ENCODE measurements around the gene PYGM. TPM values are rescaled to one million over a fixed set of nuclear protein-coding genes. Genes with fewer than 3 reads are reported as not detected.
A peak's percentile ranks its signal among the peaks of the same experiment; 100 is the strongest.

PYGM gene
- total RNA-seq, 1 donor from 2014 or later = 2.0 TPM

DNA sequence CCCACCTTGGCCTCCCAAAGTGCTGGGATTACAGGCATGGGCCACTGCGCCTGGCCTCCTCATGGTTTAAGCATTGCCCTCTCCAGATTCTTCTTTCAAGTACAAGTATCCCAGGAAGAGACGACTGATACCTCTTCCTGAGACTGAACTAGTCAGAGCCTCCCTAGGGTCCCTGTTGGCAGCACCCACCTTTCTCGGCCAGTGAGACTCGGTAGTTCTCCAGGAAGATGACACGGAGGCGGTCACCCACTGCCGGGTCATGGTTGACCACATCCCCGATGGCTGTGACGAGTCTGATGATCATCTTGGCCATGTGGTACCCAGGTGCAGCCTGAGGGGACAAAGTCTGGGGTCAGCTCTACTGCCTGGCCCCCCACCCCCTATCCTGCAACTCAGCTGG is 8.6 kb downstream of the PYGM start:
- Histone ChIP-seq H3K9me3 (no peaks in the 10 kb centered on the region), H3K36me3 (no peaks in the 10 kb centered on the region), H3K4me3 (no peak overlapping the region), H3K4me1 (no peaks in the 10 kb centered on the region), H3K27me3 (no peaks in the 10 kb centered on the region), H3K27ac (no peak overlapping the region)
- DNase-seq (peak; percentile 34), ATAC-seq (no peak)
- TF ChIP-seq, protein P1, sequence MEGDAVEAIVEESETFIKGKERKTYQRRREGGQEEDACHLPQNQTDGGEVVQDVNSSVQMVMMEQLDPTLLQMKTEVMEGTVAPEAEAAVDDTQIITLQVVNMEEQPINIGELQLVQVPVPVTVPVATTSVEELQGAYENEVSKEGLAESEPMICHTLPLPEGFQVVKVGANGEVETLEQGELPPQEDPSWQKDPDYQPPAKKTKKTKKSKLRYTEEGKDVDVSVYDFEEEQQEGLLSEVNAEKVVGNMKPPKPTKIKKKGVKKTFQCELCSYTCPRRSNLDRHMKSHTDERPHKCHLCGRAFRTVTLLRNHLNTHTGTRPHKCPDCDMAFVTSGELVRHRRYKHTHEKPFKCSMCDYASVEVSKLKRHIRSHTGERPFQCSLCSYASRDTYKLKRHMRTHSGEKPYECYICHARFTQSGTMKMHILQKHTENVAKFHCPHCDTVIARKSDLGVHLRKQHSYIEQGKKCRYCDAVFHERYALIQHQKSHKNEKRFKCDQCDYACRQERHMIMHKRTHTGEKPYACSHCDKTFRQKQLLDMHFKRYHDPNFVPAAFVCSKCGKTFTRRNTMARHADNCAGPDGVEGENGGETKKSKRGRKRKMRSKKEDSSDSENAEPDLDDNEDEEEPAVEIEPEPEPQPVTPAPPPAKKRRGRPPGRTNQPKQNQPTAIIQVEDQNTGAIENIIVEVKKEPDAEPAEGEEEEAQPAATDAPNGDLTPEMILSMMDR (IDR thresholded peaks at IDR 0.05) = no peak
- intact Hi-C loops (cut with DNase I) = no loop called here

DNA sequence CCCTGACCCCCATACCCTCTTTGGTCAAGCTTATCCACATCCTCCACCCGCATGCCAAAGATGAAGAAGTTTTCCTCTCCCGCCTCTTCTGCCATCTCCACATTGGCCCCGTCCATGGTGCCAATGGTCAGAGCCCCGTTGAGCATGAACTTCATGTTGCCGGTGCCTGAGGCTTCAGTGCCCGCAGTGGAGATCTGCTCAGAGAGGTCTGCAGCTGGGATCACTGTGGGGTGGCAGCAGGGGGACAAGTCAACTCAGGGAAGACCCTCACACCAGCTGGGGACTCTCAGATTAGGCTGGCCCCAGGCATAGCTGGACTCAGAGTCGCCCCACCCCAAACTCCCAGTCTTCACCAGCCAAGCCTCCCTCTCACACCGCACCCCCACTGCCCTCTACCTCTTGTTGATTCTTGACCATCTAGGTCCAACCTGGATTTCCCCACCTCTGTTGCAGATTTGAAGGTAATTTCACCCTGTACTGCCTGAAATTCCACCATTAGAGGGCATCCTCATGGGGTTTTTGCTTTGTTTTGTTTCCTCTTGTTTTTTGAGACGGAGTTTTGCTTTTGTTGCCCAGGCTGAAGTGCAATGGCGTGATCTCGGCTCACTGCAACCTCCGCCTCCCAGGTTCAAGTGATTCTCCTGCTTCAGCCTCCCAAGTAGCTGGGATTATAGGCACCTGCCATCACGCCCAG is 9.3 kb downstream of the PYGM start:
- TF ChIP-seq, protein P1 (IDR thresholded peaks at IDR 0.05) = no peak
- intact Hi-C loops (cut with DNase I) = no loop called here

DNA sequence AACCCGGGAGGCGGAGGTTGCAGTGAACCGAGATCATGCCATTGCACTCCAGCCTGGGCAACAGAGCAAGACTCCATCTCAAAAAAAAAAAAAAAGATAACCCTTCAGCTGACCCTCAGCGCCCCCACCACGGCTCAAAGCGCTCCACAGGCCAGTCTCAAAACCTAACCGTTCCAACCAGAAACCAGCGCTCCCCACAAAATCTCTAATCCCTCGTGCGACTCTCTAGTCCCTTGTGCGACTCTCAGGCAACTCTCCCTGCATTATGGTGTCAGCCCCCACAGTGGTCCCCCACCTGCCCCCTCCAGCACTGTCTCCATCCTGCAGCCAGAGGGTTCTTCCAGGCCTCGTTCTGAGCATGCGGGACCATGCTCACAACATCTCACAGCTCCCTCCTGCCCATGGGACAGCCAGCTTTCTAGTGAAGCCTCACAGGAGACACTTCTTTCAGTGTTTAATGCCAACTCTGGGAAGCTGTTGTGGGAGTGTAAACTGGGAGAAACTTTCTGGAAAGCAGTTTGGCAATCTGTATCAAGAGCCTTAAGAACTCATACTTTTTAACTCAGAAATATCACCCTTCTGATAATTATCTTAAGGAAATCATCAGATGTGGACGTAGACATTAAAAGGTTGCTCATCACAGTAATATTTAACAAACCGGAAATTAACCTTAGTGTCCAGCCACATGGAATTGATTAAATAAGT is 11.7 kb downstream of the PYGM start:
- H3K4me1 ChIP-seq = peaks cover 20% of the 10 kb centered on the region
- DNase-seq (peak; percentile 51), ATAC-seq (no peak)
- H3K4me3 ChIP-seq = no peak overlapping the region
- H3K27me3 ChIP-seq = no peaks in the 10 kb centered on the region
- H3K27ac ChIP-seq = no peak overlapping the region
- TF ChIP-seq, protein P1 (IDR thresholded peaks at IDR 0.05) = no peak
- intact Hi-C loops (cut with DNase I) = no loop called here
- H3K9me3 ChIP-seq = no peaks in the 10 kb centered on the region
- no peaks in the 10 kb centered on the region for H3K36me3 ChIP-seq

More for the DNA sequence above, 9.3 kb downstream of the PYGM start:
- H3K27me3 ChIP-seq = no peaks in the 10 kb centered on the region
- DNase-seq = peak; percentile 56
- no peaks in the 10 kb centered on the region for H3K36me3 ChIP-seq
- H3K27ac ChIP-seq = no peak overlapping the region
- no peaks in the 10 kb centered on the region for H3K9me3 ChIP-seq
- ATAC-seq = no peak
- peaks cover 3% of the 10 kb centered on the region for H3K4me1 ChIP-seq
- no peak overlapping the region for H3K4me3 ChIP-seq

DNA sequence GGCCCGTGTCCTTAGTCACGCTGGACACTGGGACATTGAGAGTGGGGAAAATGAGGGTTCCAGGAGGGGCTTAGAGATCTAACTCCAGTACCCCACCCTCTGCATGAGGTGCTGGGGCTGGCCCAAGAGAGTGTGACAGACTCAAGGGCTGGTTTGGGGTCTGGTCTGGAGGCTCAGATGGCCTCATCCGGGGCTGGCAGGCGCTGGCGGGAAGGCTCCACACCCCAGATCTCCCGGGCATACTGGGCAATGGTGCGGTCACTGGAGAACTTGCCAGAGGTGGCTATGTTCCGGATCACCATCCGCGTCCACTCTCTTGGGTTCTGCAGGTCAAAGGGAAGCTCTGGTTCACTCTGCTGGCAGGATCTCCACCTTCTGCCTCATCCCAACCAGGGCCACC is 13.3 kb downstream of the PYGM start:
- Histone ChIP-seq H3K4me1 (peaks cover 35% of the 10 kb centered on the region), H3K27me3 (no peaks in the 10 kb centered on the region), H3K36me3 (no peaks in the 10 kb centered on the region), H3K27ac (peak overlapping the region; percentile 90), H3K9me3 (no peaks in the 10 kb centered on the region), H3K4me3 (peak overlapping the region; percentile 53)
- no peak for DNase-seq
- TF ChIP-seq, protein P1 (IDR thresholded peaks at IDR 0.05) = no peak
- no peak for ATAC-seq
- intact Hi-C loops (cut with DNase I) = no loop called here

DNA sequence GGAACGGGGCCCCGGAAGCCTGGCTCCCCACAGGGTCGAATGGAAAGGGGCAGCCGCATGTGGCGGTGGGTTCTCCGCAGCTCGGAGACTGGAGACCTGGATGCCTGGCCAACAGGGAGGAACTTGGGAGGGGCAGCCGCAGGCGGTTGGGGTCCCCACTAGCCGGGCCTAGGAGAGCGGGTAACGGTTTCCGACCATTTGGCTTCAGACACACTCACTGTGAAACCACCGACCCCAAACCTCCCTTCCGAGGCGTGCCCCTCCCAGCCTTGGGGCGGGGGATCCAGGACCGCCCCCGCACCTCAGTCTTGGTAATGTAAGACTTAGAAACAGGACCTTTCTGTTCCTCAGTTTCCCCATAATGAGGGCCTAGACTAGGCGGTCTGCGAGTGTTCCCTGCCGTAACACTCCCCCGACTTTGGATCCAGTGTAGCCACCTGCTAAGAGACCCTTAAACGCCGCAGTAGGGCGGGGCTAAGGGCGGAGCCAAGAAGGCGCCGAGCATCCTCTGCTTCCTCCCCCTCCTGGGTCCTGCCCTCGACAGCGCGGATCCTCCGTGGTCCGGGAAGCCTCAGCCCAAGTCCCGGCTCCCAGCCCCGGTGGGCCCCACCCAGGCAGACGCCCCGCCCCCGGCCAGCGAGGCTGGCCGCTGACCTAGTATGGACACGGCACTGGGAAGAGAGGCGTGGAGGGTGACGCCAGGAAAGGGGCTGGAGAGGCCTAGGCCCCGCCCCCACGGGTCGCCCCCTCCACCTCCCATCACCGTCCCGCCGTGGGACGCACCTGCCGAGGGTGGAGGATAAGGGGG is 14.0 kb downstream of the PYGM start:
- TF ChIP-seq, protein P1 (IDR thresholded peaks at IDR 0.05) = no peak
- peak; percentile 61 for ATAC-seq
- no peaks in the 10 kb centered on the region for H3K36me3 ChIP-seq
- peak; percentile 88 for DNase-seq
- H3K4me3 ChIP-seq = peak overlapping the region; percentile 53
- intact Hi-C loops (cut with DNase I) = no loop called here
- no peaks in the 10 kb centered on the region for H3K27me3 ChIP-seq
- peak overlapping the region; percentile 90 for H3K27ac ChIP-seq
- H3K4me1 ChIP-seq = peaks cover 35% of the 10 kb centered on the region
- no peaks in the 10 kb centered on the region for H3K9me3 ChIP-seq

All from upper lobe of right lung (tissue), 1 donor.